WTC11 (cell line): Measurements from ENCODE around the gene PTEN. TPM values are rescaled to one million over a fixed set of nuclear protein-coding genes. Genes with fewer than 3 reads are reported as not detected.

Source experiments
- ATAC-seq: fragments of 200-7000 bp; cut with Tn5 transposase; 2 replicates; pipeline ENCODE4 v1.10.0; 2021; ENCODE audit warnings: mild to moderate bottlenecking, moderate library complexity
- CTCF ChIA-PET: fragments of 300-600 bp; sonication (Branson Sonifier 250); formaldehyde crosslinking; loops from one replicate; lab custom pipeline; 2021; ENCODE audit warnings: antibody characterized with exemption; lab: Charles Lee
- POLR2A ChIA-PET: fragments of 350-600 bp; sonication (Branson Sonifier 250); formaldehyde crosslinking; loops from one replicate; lab custom pipeline; 2021; ENCODE audit warnings: antibody characterized with exemption; lab: Charles Lee
- DNase-seq: peaks from one replicate; pipeline ENCODE4 v3.0.0; 2021; ENCODE audit warnings: low spot score
- H3K27ac Mint-ChIP-seq: 2 replicates; pipeline ENCODE4 v1.8.0; 2021; ENCODE audit warnings: mixed read lengths
- H3K27me3 Mint-ChIP-seq: 2 replicates; pipeline ENCODE4 v1.8.0; 2021; ENCODE audit warnings: low read depth, mild to moderate bottlenecking, moderate library complexity, mixed read lengths
- H3K36me3 Mint-ChIP-seq: 2 replicates; pipeline ENCODE4 v1.8.0; 2021; ENCODE audit warnings: mixed read lengths
- H3K4me1 Mint-ChIP-seq: 2 replicates; pipeline ENCODE4 v1.8.0; 2022; ENCODE audit warnings: mixed read lengths
- H3K4me3 Mint-ChIP-seq: 2 replicates; pipeline ENCODE4 v1.8.0; 2021; ENCODE audit warnings: mild to moderate bottlenecking, moderate library complexity, mixed read lengths
- H3K9me3 Mint-ChIP-seq: 2 replicates; pipeline ENCODE4 v1.8.0; 2021; ENCODE audit warnings: mixed read lengths
- CREM ChIP-seq: sonication (generic); formaldehyde crosslinking; IDR thresholded peaks from 2 replicates; pipeline ENCODE4 v1.8.1; 2022; ENCODE audit warnings: mild to moderate bottlenecking, missing genetic modification reagents, moderate library complexity
- ESRRA ChIP-seq: sonication (generic); formaldehyde crosslinking; IDR thresholded peaks from 2 replicates; pipeline ENCODE4 v1.8.1; 2022; ENCODE audit warnings: mild to moderate bottlenecking, missing genetic modification reagents, borderline replicate concordance
- ETV6 ChIP-seq: sonication (generic); formaldehyde crosslinking; IDR thresholded peaks from 2 replicates; pipeline ENCODE4 v1.8.1; 2022; ENCODE audit warnings: mild to moderate bottlenecking, missing genetic modification reagents
- HMGA2 ChIP-seq: fragments of 250-450 bp; sonication (Bioruptor Pico); IDR thresholded peaks from 2 replicates; pipeline ENCODE4 v1.4.0; 2021; ENCODE audit warnings: mild to moderate bottlenecking, moderate library complexity
- IRF2 ChIP-seq: sonication (generic); formaldehyde crosslinking; IDR thresholded peaks from 2 replicates; pipeline ENCODE4 v1.8.0; 2022; ENCODE audit warnings: low read depth, missing genetic modification reagents, borderline replicate concordance
- KAT7 ChIP-seq: sonication (generic); formaldehyde crosslinking; IDR thresholded peaks from 2 replicates; pipeline ENCODE4 v1.8.1; 2023; ENCODE audit warnings: missing genetic modification reagents, mild to moderate bottlenecking, borderline replicate concordance
- MXD4 ChIP-seq: fragments of 250-450 bp; sonication (Bioruptor Pico); IDR thresholded peaks from 2 replicates; pipeline ENCODE4 v1.8.0; 2021; ENCODE audit warnings: mild to moderate bottlenecking, moderate library complexity, borderline replicate concordance
- RELA ChIP-seq: sonication (generic); formaldehyde crosslinking; IDR thresholded peaks from 2 replicates; pipeline ENCODE4 v1.8.1; 2022; ENCODE audit warnings: missing genetic modification reagents, mild to moderate bottlenecking, borderline replicate concordance
- SP1 ChIP-seq: sonication (generic); formaldehyde crosslinking; conservative IDR thresholded peaks from 2 replicates; pipeline ENCODE4 v1.8.1; 2022; ENCODE audit warnings: missing genetic modification reagents
- ZBTB21 ChIP-seq: sonication (generic); formaldehyde crosslinking; IDR thresholded peaks from 2 replicates; pipeline ENCODE4 v1.8.1; 2023; ENCODE audit warnings: mild to moderate bottlenecking, missing genetic modification reagents, borderline replicate concordance
- ZNF121 ChIP-seq: sonication (generic); formaldehyde crosslinking; IDR thresholded peaks from 2 replicates; pipeline ENCODE4 v1.8.0; 2023; ENCODE audit warnings: missing genetic modification reagents
- ZNF138 ChIP-seq: sonication (generic); formaldehyde crosslinking; conservative IDR thresholded peaks from 2 replicates; pipeline ENCODE4 v1.8.1; 2022; ENCODE audit warnings: mild to moderate bottlenecking, moderate library complexity, missing genetic modification reagents
- ZNF263 ChIP-seq: sonication (generic); formaldehyde crosslinking; IDR thresholded peaks from 2 replicates; pipeline ENCODE4 v1.8.1; 2022; ENCODE audit warnings: low read depth, mild to moderate bottlenecking, moderate library complexity, missing genetic modification reagents
- ZNF317 ChIP-seq: sonication (generic); formaldehyde crosslinking; IDR thresholded peaks from 2 replicates; pipeline ENCODE4 v1.8.1; 2023; ENCODE audit warnings: low read depth, mild to moderate bottlenecking, moderate library complexity, missing genetic modification reagents, borderline replicate concordance
- ZNF671 ChIP-seq: fragments of 250-450 bp; sonication (Bioruptor Pico); IDR thresholded peaks from 2 replicates; pipeline ENCODE4 v1.8.0; 2021; ENCODE audit warnings: mild to moderate bottlenecking
- total RNA-seq: library from RNA; stranded (reverse); gene quantifications from 3 replicates; pipeline ENCODE4 v1.2.3, GENCODE V29; 2021
- TF ChIP-seq, protein P1 (sequence below): sonication (generic); formaldehyde crosslinking; IDR thresholded peaks from 2 replicates; pipeline ENCODE4 v1.8.1; 2022; ENCODE audit warnings: low read depth, mild to moderate bottlenecking, moderate library complexity, missing genetic modification reagents, borderline replicate concordance
- TF ChIP-seq, protein P2 (sequence below): sonication (generic); formaldehyde crosslinking; IDR thresholded peaks from 2 replicates; pipeline ENCODE4 v1.8.1; 2023; ENCODE audit warnings: mild to moderate bottlenecking, missing genetic modification reagents
- TF ChIP-seq, protein P3 (sequence below): sonication (generic); formaldehyde crosslinking; IDR thresholded peaks from 2 replicates; pipeline ENCODE4 v1.8.1; 2022; ENCODE audit warnings: mild to moderate bottlenecking, moderate library complexity, missing genetic modification reagents
- TF ChIP-seq, protein P4 (sequence below): sonication (generic); formaldehyde crosslinking; conservative IDR thresholded peaks from 2 replicates; pipeline ENCODE4 v1.8.1; 2022; ENCODE audit warnings: mild to moderate bottlenecking, missing genetic modification reagents
- TF ChIP-seq, protein P5 (sequence below): sonication (generic); formaldehyde crosslinking; conservative IDR thresholded peaks from 2 replicates; pipeline ENCODE4 v1.8.1; 2023; ENCODE audit warnings: mild to moderate bottlenecking, low read depth, missing genetic modification reagents, moderate library complexity
- TF ChIP-seq, protein P6 (sequence below): fragments of 250-450 bp; sonication (Bioruptor Pico); conservative IDR thresholded peaks from 2 replicates; pipeline ENCODE4 v1.9.0; 2021; ENCODE audit warnings: mild to moderate bottlenecking
- TF ChIP-seq, protein P7 (sequence below): sonication (generic); formaldehyde crosslinking; IDR thresholded peaks from 2 replicates; pipeline ENCODE4 v1.8.0; 2022; ENCODE audit warnings: mild to moderate bottlenecking, missing genetic modification reagents

PTEN gene
- total RNA-seq, 1 experiment from 2014 or later = 54.2 TPM

DNA sequence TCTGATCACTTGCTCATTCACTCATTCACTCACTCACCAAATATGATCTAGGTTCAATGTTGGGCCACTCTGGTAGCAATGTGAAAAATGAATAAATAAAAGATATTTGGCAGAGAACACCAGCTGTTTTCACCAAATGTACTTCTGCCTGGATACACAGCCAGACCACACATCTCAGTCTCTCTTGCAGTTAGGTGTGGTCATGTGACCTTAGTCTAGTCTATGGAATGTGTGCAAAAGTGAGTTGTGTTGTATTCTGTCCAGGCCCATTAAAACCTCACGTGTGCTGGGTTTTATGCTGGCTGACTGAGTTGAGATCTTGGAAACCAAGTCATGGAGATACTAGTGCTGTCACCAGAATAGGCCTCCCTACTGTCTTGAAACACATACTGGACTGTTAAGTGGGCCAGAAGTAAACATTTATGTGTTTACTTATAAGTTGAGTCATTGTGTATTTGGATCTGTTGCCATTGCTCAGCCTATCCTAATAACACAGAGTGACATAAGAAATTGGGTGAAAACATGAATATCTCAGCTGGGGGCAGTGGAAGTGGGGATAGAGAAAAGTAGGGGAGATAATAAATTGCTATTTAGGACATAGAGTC, 145.5 kb downstream of the PTEN start:
- Mint-ChIP-seq H3K27ac (no peak overlapping the region), H3K36me3 (no peaks in the 10 kb centered on the region), H3K4me3 (no peak overlapping the region), H3K27me3 (no peaks in the 10 kb centered on the region), H3K9me3 (peaks cover 17% of the 10 kb centered on the region), H3K4me1 (peaks cover 8% of the 10 kb centered on the region)
- no peak for ATAC-seq
- POLR2A ChIA-PET = no interaction called here
- no peak for TF ChIP-seq ESRRA (CRISPR knock-in tag)
- TF ChIP-seq, protein P1, sequence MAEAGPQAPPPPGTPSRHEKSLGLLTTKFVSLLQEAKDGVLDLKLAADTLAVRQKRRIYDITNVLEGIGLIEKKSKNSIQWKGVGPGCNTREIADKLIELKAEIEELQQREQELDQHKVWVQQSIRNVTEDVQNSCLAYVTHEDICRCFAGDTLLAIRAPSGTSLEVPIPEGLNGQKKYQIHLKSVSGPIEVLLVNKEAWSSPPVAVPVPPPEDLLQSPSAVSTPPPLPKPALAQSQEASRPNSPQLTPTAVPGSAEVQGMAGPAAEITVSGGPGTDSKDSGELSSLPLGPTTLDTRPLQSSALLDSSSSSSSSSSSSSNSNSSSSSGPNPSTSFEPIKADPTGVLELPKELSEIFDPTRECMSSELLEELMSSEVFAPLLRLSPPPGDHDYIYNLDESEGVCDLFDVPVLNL (CRISPR knock-in tag) = no peak
- TF ChIP-seq ETV6 (CRISPR knock-in tag) = no peak
- TF ChIP-seq RELA (CRISPR knock-in tag) = no peak
- TF ChIP-seq, protein P2, sequence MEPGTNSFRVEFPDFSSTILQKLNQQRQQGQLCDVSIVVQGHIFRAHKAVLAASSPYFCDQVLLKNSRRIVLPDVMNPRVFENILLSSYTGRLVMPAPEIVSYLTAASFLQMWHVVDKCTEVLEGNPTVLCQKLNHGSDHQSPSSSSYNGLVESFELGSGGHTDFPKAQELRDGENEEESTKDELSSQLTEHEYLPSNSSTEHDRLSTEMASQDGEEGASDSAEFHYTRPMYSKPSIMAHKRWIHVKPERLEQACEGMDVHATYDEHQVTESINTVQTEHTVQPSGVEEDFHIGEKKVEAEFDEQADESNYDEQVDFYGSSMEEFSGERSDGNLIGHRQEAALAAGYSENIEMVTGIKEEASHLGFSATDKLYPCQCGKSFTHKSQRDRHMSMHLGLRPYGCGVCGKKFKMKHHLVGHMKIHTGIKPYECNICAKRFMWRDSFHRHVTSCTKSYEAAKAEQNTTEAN = no peak
- TF ChIP-seq, protein P3, sequence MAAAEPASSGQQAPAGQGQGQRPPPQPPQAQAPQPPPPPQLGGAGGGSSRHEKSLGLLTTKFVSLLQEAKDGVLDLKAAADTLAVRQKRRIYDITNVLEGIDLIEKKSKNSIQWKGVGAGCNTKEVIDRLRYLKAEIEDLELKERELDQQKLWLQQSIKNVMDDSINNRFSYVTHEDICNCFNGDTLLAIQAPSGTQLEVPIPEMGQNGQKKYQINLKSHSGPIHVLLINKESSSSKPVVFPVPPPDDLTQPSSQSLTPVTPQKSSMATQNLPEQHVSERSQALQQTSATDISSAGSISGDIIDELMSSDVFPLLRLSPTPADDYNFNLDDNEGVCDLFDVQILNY (CRISPR knock-in tag) = no peak
- no peak for TF ChIP-seq KAT7 (CRISPR knock-in tag)
- TF ChIP-seq, protein P4, sequence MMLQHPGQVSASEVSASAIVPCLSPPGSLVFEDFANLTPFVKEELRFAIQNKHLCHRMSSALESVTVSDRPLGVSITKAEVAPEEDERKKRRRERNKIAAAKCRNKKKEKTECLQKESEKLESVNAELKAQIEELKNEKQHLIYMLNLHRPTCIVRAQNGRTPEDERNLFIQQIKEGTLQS (CRISPR knock-in tag) = no peak
- no peak for TF ChIP-seq ZNF121 (CRISPR knock-in tag)
- no peak for TF ChIP-seq ZNF138 (CRISPR knock-in tag)
- TF ChIP-seq CREM (CRISPR knock-in tag) = no peak
- TF ChIP-seq, protein P5, sequence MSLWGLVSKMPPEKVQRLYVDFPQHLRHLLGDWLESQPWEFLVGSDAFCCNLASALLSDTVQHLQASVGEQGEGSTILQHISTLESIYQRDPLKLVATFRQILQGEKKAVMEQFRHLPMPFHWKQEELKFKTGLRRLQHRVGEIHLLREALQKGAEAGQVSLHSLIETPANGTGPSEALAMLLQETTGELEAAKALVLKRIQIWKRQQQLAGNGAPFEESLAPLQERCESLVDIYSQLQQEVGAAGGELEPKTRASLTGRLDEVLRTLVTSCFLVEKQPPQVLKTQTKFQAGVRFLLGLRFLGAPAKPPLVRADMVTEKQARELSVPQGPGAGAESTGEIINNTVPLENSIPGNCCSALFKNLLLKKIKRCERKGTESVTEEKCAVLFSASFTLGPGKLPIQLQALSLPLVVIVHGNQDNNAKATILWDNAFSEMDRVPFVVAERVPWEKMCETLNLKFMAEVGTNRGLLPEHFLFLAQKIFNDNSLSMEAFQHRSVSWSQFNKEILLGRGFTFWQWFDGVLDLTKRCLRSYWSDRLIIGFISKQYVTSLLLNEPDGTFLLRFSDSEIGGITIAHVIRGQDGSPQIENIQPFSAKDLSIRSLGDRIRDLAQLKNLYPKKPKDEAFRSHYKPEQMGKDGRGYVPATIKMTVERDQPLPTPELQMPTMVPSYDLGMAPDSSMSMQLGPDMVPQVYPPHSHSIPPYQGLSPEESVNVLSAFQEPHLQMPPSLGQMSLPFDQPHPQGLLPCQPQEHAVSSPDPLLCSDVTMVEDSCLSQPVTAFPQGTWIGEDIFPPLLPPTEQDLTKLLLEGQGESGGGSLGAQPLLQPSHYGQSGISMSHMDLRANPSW (CRISPR knock-in tag) = no peak
- no peak for TF ChIP-seq HMGA2 (CRISPR knock-in tag)
- no peak for TF ChIP-seq IRF2 (CRISPR knock-in tag)
- TF ChIP-seq, protein P6, sequence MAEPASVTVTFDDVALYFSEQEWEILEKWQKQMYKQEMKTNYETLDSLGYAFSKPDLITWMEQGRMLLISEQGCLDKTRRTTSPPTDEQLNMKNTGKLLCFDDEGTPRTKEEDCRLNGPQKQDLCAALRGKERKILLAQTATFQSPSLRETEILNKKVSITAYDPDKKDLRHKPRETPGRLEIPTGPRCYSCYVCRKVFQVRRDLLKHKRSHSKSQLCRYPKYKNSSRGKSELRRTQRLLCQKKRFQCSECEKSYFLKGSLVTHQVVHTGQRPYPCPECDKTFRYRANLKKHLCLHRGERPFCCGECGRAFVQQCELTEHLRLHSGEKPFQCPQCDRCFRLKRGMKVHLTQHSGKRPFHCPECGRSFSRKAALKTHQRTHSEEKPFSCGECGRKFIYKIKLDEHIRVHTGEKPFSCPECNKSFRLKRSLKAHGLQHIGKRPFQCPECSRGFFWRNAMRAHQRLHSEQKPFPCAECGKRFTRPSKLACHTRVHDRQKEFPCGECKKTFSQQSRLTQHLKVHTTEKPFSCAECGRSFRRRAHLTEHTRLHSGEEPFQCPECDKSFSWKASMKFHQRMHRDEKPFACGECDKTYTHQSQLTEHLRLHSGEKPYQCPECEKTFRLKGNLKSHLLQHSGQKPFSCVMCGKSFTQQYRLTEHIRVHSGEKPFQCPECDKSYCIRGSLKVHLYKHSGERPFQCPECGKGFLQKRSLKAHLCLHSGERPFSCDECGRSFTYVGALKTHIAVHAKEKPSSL (CRISPR knock-in tag) = no peak
- no peak for TF ChIP-seq SP1 (CRISPR knock-in tag)
- no peak for DNase-seq
- CTCF ChIA-PET = no interaction called here

DNA sequence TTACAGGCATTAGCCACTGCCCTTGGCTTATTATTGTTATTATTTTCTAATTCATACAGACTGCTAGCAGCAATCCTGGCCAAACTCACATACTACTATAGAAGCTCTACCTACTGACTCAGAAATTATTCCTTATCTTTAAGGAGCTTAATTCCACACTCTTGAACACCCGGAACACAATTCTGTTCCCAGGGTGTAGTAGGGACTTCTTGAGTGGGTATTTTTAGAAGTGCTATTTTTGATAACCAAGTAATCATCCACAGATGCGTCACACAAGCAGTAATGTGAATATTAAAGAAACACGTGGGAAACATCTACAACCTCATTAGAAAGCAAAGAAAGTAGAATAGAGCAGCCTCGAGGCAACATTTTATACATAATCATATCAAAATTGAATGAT, 149.2 kb downstream of the PTEN start:
- Mint-ChIP-seq H3K27ac (no peak overlapping the region), H3K27me3 (no peaks in the 10 kb centered on the region), H3K9me3 (peaks cover 17% of the 10 kb centered on the region), H3K36me3 (no peaks in the 10 kb centered on the region), H3K4me1 (no peaks in the 10 kb centered on the region), H3K4me3 (no peak overlapping the region)
- DNase-seq = no peak
- TF ChIP-seq ETV6 (CRISPR knock-in tag) (no peak), HMGA2 (CRISPR knock-in tag) (no peak), ZNF263 (CRISPR knock-in tag) (no peak), ZBTB21 (CRISPR knock-in tag) (no peak), MXD4 (CRISPR knock-in tag) (no peak), ZNF671 (CRISPR knock-in tag) (no peak), ZNF317 (CRISPR knock-in tag) (no peak)
- TF ChIP-seq, protein P7, sequence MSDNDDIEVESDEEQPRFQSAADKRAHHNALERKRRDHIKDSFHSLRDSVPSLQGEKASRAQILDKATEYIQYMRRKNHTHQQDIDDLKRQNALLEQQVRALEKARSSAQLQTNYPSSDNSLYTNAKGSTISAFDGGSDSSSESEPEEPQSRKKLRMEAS = no peak
- TF ChIP-seq, protein P2 = no peak
- ChIA-PET CTCF (no interaction called here), POLR2A (no interaction called here)
- ATAC-seq = no peak
